Measurements from ENCODE around the gene FYB1.

The FYB1 gene, protein sequence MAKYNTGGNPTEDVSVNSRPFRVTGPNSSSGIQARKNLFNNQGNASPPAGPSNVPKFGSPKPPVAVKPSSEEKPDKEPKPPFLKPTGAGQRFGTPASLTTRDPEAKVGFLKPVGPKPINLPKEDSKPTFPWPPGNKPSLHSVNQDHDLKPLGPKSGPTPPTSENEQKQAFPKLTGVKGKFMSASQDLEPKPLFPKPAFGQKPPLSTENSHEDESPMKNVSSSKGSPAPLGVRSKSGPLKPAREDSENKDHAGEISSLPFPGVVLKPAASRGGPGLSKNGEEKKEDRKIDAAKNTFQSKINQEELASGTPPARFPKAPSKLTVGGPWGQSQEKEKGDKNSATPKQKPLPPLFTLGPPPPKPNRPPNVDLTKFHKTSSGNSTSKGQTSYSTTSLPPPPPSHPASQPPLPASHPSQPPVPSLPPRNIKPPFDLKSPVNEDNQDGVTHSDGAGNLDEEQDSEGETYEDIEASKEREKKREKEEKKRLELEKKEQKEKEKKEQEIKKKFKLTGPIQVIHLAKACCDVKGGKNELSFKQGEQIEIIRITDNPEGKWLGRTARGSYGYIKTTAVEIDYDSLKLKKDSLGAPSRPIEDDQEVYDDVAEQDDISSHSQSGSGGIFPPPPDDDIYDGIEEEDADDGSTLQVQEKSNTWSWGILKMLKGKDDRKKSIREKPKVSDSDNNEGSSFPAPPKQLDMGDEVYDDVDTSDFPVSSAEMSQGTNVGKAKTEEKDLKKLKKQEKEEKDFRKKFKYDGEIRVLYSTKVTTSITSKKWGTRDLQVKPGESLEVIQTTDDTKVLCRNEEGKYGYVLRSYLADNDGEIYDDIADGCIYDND

DNA sequence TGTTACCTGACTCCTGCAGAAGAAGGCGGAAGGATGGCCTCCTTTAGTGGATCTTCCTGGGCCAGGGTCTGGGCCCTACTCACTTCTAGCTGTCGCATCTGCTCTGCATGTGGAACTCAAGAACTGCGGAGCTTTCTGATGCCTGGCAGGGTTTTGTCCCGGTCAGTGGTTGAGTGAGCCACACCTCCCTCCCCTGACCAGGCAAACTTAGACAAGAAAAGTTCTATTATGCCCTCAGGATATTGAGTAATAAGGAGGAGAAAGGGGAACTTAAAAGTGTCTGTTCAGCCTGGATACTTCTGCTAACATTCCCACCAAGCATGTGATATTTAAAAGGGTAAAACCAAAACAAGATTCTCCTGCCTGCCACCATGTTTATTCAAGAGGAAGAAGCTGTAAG, at the start of gene FYB1:
FYB1 (minus strand) TSS at position 127 of the 400 bp plus-strand sequence. CDS start 16,603 bp downstream, outside the sequence.
- Mint-ChIP-seq H3K4me1 (ENCODE audit: low read depth) (peaks cover 36% of the 10 kb centered on the region), H3K27me3 (ENCODE audit: low read depth) (no peaks in the 10 kb centered on the region), H3K27ac (no peak within 1 kb of the TSS), H3K9me3 (no peaks in the 10 kb centered on the region), H3K4me3 (no peak within 1 kb of the TSS), H3K36me3 (ENCODE audit: low read depth) (no peaks in the 10 kb centered on the region)

DNA sequence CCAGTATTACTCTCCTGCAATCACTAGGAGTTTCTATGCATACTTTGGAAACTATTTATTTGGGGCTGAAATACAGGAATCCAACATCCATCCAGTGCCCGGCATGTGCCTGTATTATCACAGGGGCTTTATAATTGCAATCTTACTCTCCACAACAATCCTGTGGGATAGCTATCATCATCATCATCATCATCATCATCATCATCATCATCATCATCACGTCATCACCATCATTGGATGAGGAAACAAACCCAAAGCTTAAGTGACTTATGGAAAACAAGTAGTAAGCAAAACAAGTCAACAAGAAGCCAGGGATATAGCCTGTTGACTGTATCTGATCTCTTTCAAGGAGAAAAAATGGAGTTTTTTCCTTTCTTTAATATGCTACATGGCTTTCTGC, 47.8 kb upstream of the FYB1 start:
- Mint-ChIP-seq H3K27ac (no peak overlapping the region), H3K4me3 (no peak overlapping the region), H3K4me1 (ENCODE audit: low read depth) (peaks cover 27% of the 10 kb centered on the region), H3K36me3 (ENCODE audit: low read depth) (no peaks in the 10 kb centered on the region), H3K9me3 (no peaks in the 10 kb centered on the region), H3K27me3 (ENCODE audit: low read depth) (no peaks in the 10 kb centered on the region)

DNA sequence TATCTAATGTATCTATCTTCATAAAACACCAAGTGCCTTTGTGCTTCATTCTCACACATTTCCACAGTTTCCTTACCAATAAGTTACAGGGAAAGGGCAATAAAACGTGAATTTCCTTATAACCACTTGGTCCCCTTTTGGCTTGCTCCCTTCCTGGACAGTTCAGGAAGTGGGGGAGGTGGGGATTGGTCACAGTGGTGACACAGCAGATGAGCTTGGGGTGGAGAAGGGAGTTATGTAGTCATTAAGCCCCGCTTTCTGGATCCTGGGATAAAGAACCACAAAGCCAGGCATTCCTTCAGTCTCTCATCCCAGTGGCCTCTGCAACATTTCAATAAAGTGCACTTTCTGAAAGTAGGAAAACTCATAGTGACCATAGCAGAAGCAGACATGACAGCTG, 47.1 kb upstream of the FYB1 start:
- no peaks in the 10 kb centered on the region for H3K27me3 Mint-ChIP-seq (ENCODE audit: low read depth)
- H3K4me3 Mint-ChIP-seq, result no peak overlapping the region
- peaks cover 25% of the 10 kb centered on the region for H3K4me1 Mint-ChIP-seq (ENCODE audit: low read depth)
- no peaks in the 10 kb centered on the region for H3K9me3 Mint-ChIP-seq
- no peaks in the 10 kb centered on the region for H3K36me3 Mint-ChIP-seq (ENCODE audit: low read depth)
- H3K27ac Mint-ChIP-seq, result no peak overlapping the region

DNA sequence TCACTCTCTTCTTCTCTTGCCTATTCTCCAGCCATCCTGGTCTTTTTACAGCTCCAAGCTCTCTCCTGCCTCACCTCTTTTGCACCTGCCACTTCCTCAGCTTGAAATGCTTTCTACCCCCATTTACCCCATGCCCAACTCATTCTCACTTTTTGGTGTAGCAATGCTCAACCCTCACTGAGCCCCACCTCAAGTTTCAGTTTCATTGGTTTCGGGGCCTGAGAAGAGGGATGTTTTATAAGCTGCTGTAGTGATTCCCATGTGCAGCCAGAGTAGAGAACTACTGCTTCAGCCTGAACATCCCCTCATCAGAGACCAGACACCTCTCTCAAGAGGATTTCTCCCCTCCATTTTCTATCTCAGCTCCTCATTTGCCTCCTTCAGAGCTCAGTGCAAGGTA, 45.2 kb upstream of the FYB1 start:
- Mint-ChIP-seq H3K4me1 (ENCODE audit: low read depth) (peaks cover 21% of the 10 kb centered on the region), H3K9me3 (no peaks in the 10 kb centered on the region), H3K4me3 (peak overlapping the region; percentile 13), H3K27ac (peak overlapping the region; percentile 73), H3K27me3 (ENCODE audit: low read depth) (no peaks in the 10 kb centered on the region), H3K36me3 (ENCODE audit: low read depth) (peaks cover 1% of the 10 kb centered on the region)

DNA sequence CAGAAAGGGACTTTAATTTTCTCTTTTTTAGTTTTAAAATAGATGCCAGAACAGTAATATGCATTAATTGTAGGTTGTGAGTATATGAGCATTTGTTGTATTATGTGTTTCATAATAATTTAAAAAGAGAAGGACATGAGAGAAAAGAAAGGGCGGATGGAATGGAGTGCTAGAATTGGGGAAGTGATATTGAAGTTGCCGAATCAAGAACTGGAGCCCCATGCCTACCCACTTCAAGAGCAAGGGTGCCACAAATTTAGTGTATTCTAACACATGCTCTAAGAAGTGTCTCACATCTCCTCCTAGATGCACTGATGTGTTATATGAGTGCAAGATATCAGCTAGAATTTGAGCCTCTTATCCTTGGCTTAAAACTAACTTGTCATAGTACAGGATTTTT, 43.6 kb upstream of the FYB1 start:
- Mint-ChIP-seq H3K9me3 (no peaks in the 10 kb centered on the region), H3K27ac (no peak overlapping the region), H3K27me3 (ENCODE audit: low read depth) (no peaks in the 10 kb centered on the region), H3K36me3 (ENCODE audit: low read depth) (peaks cover 5% of the 10 kb centered on the region), H3K4me1 (ENCODE audit: low read depth) (peaks cover 21% of the 10 kb centered on the region), H3K4me3 (no peak overlapping the region)

DNA sequence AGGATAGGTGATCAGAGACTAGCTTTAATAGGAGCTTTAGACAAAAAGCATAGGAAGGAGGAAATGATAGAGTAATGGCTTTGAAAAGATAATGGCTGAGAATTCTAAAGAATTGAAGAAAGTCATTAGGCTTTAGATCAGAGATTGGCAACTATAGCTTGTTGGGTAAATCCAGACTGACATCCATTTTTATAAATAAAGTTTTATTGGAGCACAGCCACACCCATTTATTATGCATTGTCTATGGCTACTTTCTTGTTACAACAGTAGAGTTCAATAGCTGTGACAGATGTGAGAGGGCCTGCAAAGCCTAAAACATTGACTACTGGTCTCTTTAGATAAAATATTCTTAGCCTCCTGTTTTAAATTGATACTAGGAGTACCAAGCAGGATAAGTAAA, 40.7 kb upstream of the FYB1 start:
- H3K4me3 Mint-ChIP-seq, result no peak overlapping the region
- no peaks in the 10 kb centered on the region for H3K9me3 Mint-ChIP-seq
- peaks cover 6% of the 10 kb centered on the region for H3K36me3 Mint-ChIP-seq (ENCODE audit: low read depth)
- no peaks in the 10 kb centered on the region for H3K27me3 Mint-ChIP-seq (ENCODE audit: low read depth)
- peaks cover 30% of the 10 kb centered on the region for H3K4me1 Mint-ChIP-seq (ENCODE audit: low read depth)
- no peak overlapping the region for H3K27ac Mint-ChIP-seq

DNA sequence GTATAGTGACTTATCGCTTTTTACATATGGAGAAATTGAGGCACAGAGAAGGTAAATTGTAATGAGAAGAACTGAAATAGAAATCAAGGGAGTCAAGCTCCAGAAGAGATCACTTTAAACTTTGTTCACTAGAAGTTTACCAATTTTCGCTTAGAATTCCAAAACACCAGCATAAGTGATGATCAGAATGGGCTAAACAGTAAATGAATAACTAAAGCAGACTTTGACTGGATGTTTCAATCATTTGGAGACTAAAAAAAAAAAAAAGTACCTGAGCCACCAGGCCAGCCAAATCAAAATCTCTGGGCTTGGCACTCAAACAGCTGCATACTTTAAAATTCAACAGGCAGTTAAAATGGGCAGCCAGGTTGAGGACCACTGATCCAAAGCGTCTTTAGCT, 38.2 kb upstream of the FYB1 start:
- Mint-ChIP-seq H3K27ac (no peak overlapping the region), H3K36me3 (ENCODE audit: low read depth) (peaks cover 6% of the 10 kb centered on the region), H3K9me3 (no peaks in the 10 kb centered on the region), H3K4me3 (no peak overlapping the region), H3K4me1 (ENCODE audit: low read depth) (peaks cover 24% of the 10 kb centered on the region), H3K27me3 (ENCODE audit: low read depth) (no peaks in the 10 kb centered on the region)

DNA sequence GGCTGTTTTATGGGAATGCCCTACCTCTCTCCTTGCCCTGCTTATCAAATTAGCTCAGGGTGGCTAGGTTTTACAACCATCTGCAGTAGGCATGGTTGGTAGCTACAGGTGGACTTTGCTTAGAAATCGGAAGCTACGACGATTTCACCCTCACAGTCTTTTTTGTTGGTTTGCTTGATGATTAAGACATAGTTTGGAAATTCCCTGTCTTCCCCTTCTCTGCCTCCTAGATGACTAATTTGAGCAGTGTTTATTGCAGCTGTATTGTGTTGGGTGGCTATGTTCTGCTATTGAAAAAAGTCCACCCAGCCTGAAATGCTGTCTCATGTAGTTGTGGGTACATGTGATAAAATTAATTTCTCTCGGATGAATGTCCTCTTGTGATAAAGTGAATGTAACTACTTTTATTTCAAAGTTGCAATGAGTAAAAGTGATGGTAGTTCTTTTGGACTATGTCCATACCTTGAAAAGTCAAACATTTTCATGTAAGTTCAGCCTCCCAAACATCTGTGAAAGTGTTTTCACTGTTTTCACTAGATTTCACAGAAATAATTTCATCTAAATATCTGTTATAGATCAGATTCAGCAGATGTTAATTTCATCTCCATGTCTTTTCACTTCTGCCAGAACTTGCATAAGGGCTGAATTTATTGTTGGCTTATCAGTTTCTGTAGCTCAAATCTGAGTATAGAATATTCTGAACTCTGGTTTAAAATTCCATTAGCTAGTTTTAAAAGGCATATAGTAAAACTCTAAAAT, 37.3 kb upstream of the FYB1 start:
- Mint-ChIP-seq H3K36me3 (ENCODE audit: low read depth) (peaks cover 6% of the 10 kb centered on the region), H3K27me3 (ENCODE audit: low read depth) (no peaks in the 10 kb centered on the region), H3K4me3 (peak overlapping the region; percentile 55), H3K9me3 (no peaks in the 10 kb centered on the region), H3K4me1 (ENCODE audit: low read depth) (peaks cover 24% of the 10 kb centered on the region), H3K27ac (peak overlapping the region; percentile 50)

DNA sequence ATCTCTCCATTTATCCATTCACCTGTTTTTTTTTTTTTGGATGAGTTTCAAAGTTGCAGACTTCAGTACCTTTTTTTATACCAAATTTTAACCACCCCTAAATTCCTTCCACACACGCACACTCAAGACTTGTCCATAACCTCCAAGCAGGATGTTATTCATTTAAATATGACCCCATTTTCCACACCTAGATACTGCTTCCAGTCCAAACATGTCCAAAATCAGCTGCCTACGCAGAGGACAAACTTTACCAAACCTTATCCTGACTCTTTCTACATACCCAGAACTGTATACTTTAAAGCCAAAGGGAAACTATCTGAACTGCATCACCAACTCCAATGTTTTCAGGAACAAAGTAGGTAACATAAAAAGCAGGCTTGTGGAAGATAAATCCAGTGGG, 36.0 kb upstream of the FYB1 start:
- Mint-ChIP-seq H3K9me3 (peaks cover 2% of the 10 kb centered on the region), H3K36me3 (ENCODE audit: low read depth) (peaks cover 6% of the 10 kb centered on the region), H3K4me1 (ENCODE audit: low read depth) (peaks cover 24% of the 10 kb centered on the region), H3K27ac (no peak overlapping the region), H3K4me3 (no peak overlapping the region), H3K27me3 (ENCODE audit: low read depth) (no peaks in the 10 kb centered on the region)

DNA sequence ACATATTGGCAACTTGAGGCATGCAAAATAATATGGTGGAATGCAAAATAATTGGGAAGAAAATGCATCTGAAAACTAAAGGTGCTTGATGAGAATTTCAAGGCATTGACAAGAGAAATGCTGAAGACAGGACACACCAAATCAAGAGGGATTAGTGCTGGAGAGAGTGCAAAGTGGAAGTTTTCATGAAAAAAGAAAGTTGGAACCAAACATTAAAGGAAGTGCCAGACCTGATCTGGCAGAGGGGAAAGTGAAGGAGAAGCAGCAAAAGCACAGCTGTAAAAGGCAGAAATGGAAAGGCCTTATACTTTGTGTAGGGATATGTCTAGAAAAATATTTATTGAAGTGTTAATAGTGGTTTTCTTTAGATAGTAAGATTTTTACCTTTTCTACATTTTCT, 35.3 kb upstream of the FYB1 start:
- H3K9me3 Mint-ChIP-seq, result peaks cover 7% of the 10 kb centered on the region
- H3K27me3 Mint-ChIP-seq (ENCODE audit: low read depth), result no peaks in the 10 kb centered on the region
- H3K27ac Mint-ChIP-seq, result no peak overlapping the region
- H3K4me1 Mint-ChIP-seq (ENCODE audit: low read depth), result peaks cover 21% of the 10 kb centered on the region
- H3K4me3 Mint-ChIP-seq, result no peak overlapping the region
- peaks cover 7% of the 10 kb centered on the region for H3K36me3 Mint-ChIP-seq (ENCODE audit: low read depth)

DNA sequence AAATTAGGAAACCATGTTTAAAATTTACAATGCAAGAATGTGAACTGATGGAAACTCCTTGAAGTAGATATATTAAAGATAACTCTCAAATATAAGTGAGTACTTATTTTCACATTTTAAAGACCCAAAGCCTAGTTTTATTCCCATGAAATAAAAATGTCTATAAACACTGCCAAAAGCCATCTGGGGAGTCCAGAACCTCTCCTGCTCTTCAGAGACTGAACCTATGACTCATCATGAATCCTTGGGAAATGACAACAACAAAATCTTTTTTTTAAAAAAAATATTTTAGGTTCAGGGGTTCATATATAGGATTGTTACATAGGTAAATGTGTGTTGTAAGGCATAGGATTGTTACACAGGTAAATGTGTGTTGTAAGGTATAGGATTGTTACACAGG, 33.8 kb upstream of the FYB1 start:
- H3K4me3 Mint-ChIP-seq, result no peak overlapping the region
- peaks cover 9% of the 10 kb centered on the region for H3K36me3 Mint-ChIP-seq (ENCODE audit: low read depth)
- peaks cover 12% of the 10 kb centered on the region for H3K9me3 Mint-ChIP-seq
- peaks cover 21% of the 10 kb centered on the region for H3K4me1 Mint-ChIP-seq (ENCODE audit: low read depth)
- no peak overlapping the region for H3K27ac Mint-ChIP-seq
- H3K27me3 Mint-ChIP-seq (ENCODE audit: low read depth), result no peaks in the 10 kb centered on the region

DNA sequence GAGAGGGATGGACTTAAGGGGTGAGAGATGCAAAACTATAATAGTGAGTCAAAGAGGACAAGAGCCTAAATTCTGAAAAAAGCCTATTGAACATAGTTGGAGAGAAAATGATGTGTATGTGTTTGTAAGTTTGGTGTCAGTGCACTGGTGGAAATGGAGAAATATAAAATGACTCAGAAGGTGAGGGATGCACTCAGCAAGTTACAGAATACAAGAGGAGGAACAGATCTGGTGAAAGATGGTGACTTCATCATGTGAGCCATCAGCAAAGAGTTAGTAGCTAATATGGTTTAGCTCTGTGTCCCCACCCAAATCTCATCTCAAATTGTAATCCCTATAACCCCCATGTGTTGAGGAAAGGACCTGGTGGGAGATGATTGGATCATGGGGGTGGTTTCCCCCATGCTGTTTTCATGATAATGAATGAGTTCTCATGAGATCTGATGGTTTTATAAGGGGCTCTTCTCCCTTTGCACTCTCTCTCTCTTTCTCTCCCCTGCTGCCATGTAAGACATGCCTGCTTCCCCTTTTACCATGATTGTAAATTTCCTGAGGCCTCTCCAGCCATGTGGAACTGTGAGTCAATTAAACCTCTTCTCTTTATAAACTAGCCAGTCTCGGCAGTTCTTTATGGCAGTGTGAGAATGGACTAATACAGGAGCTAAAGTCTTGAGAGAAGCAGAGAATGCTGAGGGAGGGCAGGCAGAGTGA, 30.4 kb upstream of the FYB1 start:
- peaks cover 7% of the 10 kb centered on the region for H3K36me3 Mint-ChIP-seq (ENCODE audit: low read depth)
- peaks cover 12% of the 10 kb centered on the region for H3K9me3 Mint-ChIP-seq
- H3K4me3 Mint-ChIP-seq, result no peak overlapping the region
- no peak overlapping the region for H3K27ac Mint-ChIP-seq
- peaks cover 6% of the 10 kb centered on the region for H3K4me1 Mint-ChIP-seq (ENCODE audit: low read depth)
- H3K27me3 Mint-ChIP-seq (ENCODE audit: low read depth), result peaks cover 7% of the 10 kb centered on the region

DNA sequence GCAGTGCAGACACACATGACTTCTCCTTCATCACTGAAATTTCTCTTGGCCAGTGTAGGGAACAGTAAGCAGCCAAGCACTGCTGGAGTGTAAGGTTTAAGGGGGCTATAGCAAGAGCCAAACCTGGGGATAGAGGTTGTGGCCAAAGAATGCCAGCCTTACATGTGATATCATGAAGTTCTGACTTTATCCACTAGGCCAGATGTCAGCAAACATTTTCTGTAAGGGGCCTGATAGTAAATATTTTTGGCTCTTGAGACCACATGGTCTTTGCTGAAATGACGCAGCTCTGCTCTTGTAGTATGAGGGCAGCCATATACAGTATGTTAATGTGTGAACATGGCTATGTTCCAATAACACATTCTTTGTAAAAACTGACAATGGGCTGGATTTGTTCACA, 29.7 kb upstream of the FYB1 start:
- H3K4me1 Mint-ChIP-seq (ENCODE audit: low read depth), result peaks cover 4% of the 10 kb centered on the region
- no peak overlapping the region for H3K27ac Mint-ChIP-seq
- peaks cover 9% of the 10 kb centered on the region for H3K27me3 Mint-ChIP-seq (ENCODE audit: low read depth)
- H3K9me3 Mint-ChIP-seq, result peaks cover 12% of the 10 kb centered on the region
- no peak overlapping the region for H3K4me3 Mint-ChIP-seq
- peaks cover 7% of the 10 kb centered on the region for H3K36me3 Mint-ChIP-seq (ENCODE audit: low read depth)

DNA sequence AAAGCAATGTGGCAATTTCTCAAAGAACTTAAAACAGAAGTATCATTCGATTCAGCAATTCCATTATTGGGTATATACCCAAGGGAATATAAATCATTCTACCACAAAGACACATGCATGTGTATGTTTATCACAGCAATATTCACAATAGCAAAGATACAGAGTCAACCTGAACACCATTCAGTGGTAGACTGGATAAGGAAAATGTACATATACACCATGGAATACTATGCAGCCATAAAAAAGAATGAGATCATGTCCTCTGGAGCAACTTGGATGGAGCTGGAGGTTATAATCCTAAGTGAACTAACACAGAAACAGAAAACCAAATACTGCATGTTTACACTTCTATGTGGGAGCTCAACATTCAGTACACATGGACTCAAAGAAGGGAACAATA, 21.4 kb upstream of the FYB1 start:
- Mint-ChIP-seq H3K27me3 (ENCODE audit: low read depth) (peaks cover 9% of the 10 kb centered on the region), H3K4me1 (ENCODE audit: low read depth) (no peaks in the 10 kb centered on the region), H3K4me3 (no peak overlapping the region), H3K36me3 (ENCODE audit: low read depth) (no peaks in the 10 kb centered on the region), H3K9me3 (peaks cover 9% of the 10 kb centered on the region), H3K27ac (no peak overlapping the region)
